Astrocyte (in vitro differentiated cells and primary cell): ENCODE measurements around the gene KRT28.

Experiments used
- EZH2 ChIP-seq: IDR thresholded peaks from 2 replicates; pipeline ENCODE4 v1.6.1; 2012; ENCODE audit warnings: mild to moderate bottlenecking, low read length, inconsistent platforms; ENCODE audit not compliant: insufficient read depth
- TF ChIP-seq, protein P1 (sequence below): IDR thresholded peaks from 2 replicates; pipeline ENCODE4 v1.5.1; 2011; ENCODE audit warnings: low read depth, mild to moderate bottlenecking, inconsistent platforms, low read length, moderate library complexity; ENCODE audit not compliant: insufficient read depth

GRCh38 chr17:40848583-40849235, 49.0 kb upstream of the KRT28 start:
- TF ChIP-seq EZH2 = no peak
- TF ChIP-seq, protein P1, sequence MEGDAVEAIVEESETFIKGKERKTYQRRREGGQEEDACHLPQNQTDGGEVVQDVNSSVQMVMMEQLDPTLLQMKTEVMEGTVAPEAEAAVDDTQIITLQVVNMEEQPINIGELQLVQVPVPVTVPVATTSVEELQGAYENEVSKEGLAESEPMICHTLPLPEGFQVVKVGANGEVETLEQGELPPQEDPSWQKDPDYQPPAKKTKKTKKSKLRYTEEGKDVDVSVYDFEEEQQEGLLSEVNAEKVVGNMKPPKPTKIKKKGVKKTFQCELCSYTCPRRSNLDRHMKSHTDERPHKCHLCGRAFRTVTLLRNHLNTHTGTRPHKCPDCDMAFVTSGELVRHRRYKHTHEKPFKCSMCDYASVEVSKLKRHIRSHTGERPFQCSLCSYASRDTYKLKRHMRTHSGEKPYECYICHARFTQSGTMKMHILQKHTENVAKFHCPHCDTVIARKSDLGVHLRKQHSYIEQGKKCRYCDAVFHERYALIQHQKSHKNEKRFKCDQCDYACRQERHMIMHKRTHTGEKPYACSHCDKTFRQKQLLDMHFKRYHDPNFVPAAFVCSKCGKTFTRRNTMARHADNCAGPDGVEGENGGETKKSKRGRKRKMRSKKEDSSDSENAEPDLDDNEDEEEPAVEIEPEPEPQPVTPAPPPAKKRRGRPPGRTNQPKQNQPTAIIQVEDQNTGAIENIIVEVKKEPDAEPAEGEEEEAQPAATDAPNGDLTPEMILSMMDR = no peak
